ENCODE data around the gene EIF4E3. TPM values are rescaled to one million over a fixed set of nuclear protein-coding genes. Genes with fewer than 3 reads are reported as not detected.

EIF4E3 gene
- total and polyA plus RNA-seq, 2 of the 13 experiments (the other 11 are each of a cell fraction or from before 2014, with no cell fraction given), result 0.07 to 0.15 TPM

- no peak for TF ChIP-seq ELK4 (CRISPR knock-in tag; IDR thresholded peaks at IDR 0.05; ENCODE audit: borderline replicate concordance)
Measured at GRCh38 chr3:71742621-71743020, 17.4 kb upstream of the EIF4E3 start (continued).

- WGBS (ENCODE audit: low lambda C conversion rate), result 0% methylated on average over 1 of the region's 1 CpG
- in situ Hi-C loops (cut with HindIII; ENCODE audit: extremely low pct_ligation_motif_present, low pct_unique_long_range_greater_than_20kb), result no loop called here
Measured at GRCh38 chr3:71734881-71735280, 9.7 kb upstream of the EIF4E3 start.

More at GRCh38 chr3:71734881-71735280, 9.7 kb upstream of the EIF4E3 start:
- no peak overlapping the region for H3K27ac ChIP-seq (ENCODE audit: extremely low read length, insufficient read depth, low read length)
- no peak overlapping the region for H3K4me3 ChIP-seq (replicated peaks in 1 of 3; ENCODE audit: insufficient read depth in 1 of 3, low read depth in 2 of 3, low read length in 3 of 3)
- H3K9ac ChIP-seq (ENCODE audit: insufficient read depth, low read depth, low read length), result no peak overlapping the region
- ATAC-seq (no peak), DNase-seq (ENCODE audit: low spot score) (no peak), FAIRE-seq (no peak)
- no peak overlapping the region for H3K4me2 ChIP-seq (ENCODE audit: low read depth, low read length)
- no peaks in the 10 kb centered on the region for H3K36me3 ChIP-seq (replicated peaks in 1 of 2; ENCODE audit: control insufficient read depth in 1 of 2, insufficient read depth in 2 of 2, low read length in 2 of 2)
- peaks cover 0 to 9% of the 10 kb centered on the region in 2 experiments; a peak in 2 of 5 replicates for H3K27me3 ChIP-seq (ENCODE audit: control insufficient read depth in 1 of 2, insufficient read depth in 2 of 2, low read length in 2 of 2)
- ChIA-PET CTCF (ENCODE audit: low intra/inter-chr PET ratio, low total read pairs) (no interaction called here), POLR2A (no interaction called here)
- no peaks in the 10 kb centered on the region for H3K79me2 ChIP-seq (ENCODE audit: insufficient read depth, low read length)
- TF ChIP-seq NFE2L1 (CRISPR knock-in tag; IDR thresholded peaks at IDR 0.05; ENCODE audit: borderline replicate concordance) (no peak), RNF2 (conservative IDR thresholded peaks at IDR 0.05; ENCODE audit: low read depth) (no peak), CBX1 (IDR thresholded peaks at IDR 0.05; ENCODE audit: low read depth) (no peak), ZNF543 (CRISPR knock-in tag; IDR thresholded peaks at IDR 0.05) (no peak), MYNN (CRISPR knock-in tag; IDR thresholded peaks at IDR 0.05; ENCODE audit: low read depth) (no peak), PCBP2 (optimal IDR thresholded peaks at IDR 0.05; ENCODE audit: low read depth, low read length, poor library complexity, severe bottlenecking) (no peak), ZBTB40 (IDR thresholded peaks at IDR 0.05) (no peak), ZBTB40 (CRISPR knock-in tag; IDR thresholded peaks at IDR 0.05) (no peak), KAT2B (IDR thresholded peaks at IDR 0.05; ENCODE audit: borderline replicate concordance, low read depth, low read length) (no peak)
- H2AFZ ChIP-seq (ENCODE audit: low read length), result no peak overlapping the region
- H4K20me1 ChIP-seq (ENCODE audit: insufficient read depth, low read length), result no peaks in the 10 kb centered on the region
- no peaks in the 10 kb centered on the region for H3K9me3 ChIP-seq (ENCODE audit: low read length)
- no TSS peak for BruUV-seq (replicated peaks)
- no peaks in the 10 kb centered on the region for H3K4me1 ChIP-seq (ENCODE audit: insufficient read depth, low read length)
- intact Hi-C loops (cut with micrococcal nuclease; ENCODE audit: unreplicated experiment), result no loop called here

Measured in HepG2 (cell line).